GM12801 (cell line): ENCODE data around the gene ARMH3.

Experiments used
- CTCF ChIP-seq: IDR thresholded peaks from one replicate; pipeline ENCODE4 v1.5.1; 2011; ENCODE audit warnings: control low read depth; ENCODE audit not compliant: insufficient read length; ENCODE audit errors: extremely low read depth

ARMH3 gene

GRCh38 chr10:101895781-101896180, 160.2 kb downstream of the ARMH3 start:
- no peak for TF ChIP-seq CTCF

GRCh38 chr10:101894742-101895141, 161.2 kb downstream of the ARMH3 start:
- no peak for TF ChIP-seq CTCF

GRCh38 chr10:101894266-101894665, 161.7 kb downstream of the ARMH3 start:
- TF ChIP-seq CTCF, result no peak

GRCh38 chr10:101893510-101894120, 162.4 kb downstream of the ARMH3 start:
- TF ChIP-seq CTCF, result no peak

- TF ChIP-seq CTCF, result no peak
Measured at GRCh38 chr10:101892782-101893391, 163.1 kb downstream of the ARMH3 start.

- TF ChIP-seq CTCF, result peak; percentile 63
Measured at GRCh38 chr10:101889256-101890210, 166.4 kb downstream of the ARMH3 start.

GRCh38 chr10:101888251-101888949, 167.6 kb downstream of the ARMH3 start:
- TF ChIP-seq CTCF, result no peak
